ENCODE data around the gene HMBS.
A peak's percentile ranks its signal among the peaks of the same experiment; 100 is the strongest.
"Not testable (repeated sequence)": the region's sequence is repeated elsewhere in the genome, so short reads cannot be mapped to it uniquely, and the experiment has no call there.

HMBS gene

GRCh38 chr11:119084663-119085436 lies at the start of gene HMBS:
TSS of gene HMBS (plus strand) at chr11:119084881. CDS start at chr11:119085034, 153 bp downstream.
- peak; percentile 94 for DNase-seq (ENCODE audit: low spot score)

- DNase-seq (ENCODE audit: low spot score): no peak
Measured at GRCh38 chr11:119038884-119039283, 45.8 kb upstream of the HMBS start.

- not testable (repeated sequence) for DNase-seq (ENCODE audit: low spot score)
Measured at GRCh38 chr11:119039471-119039870, 45.2 kb upstream of the HMBS start.

- no peak for DNase-seq (ENCODE audit: low spot score)
Measured at GRCh38 chr11:119041821-119042514, 42.7 kb upstream of the HMBS start.

- no peak for DNase-seq (ENCODE audit: low spot score)
Measured at GRCh38 chr11:119042927-119043326, 41.8 kb upstream of the HMBS start.

- no peak for DNase-seq (ENCODE audit: low spot score)
Measured at GRCh38 chr11:119044708-119045107, 40.0 kb upstream of the HMBS start.

- no peak for DNase-seq (ENCODE audit: low spot score)
Measured at GRCh38 chr11:119046489-119046888, 38.2 kb upstream of the HMBS start.

GRCh38 chr11:119047205-119047604 lies 37.5 kb upstream of the HMBS start:
- DNase-seq (ENCODE audit: low spot score): no peak

GRCh38 chr11:119048644-119049043 lies 36.0 kb upstream of the HMBS start:
- DNase-seq (ENCODE audit: low spot score): no peak

GRCh38 chr11:119049081-119049480 lies 35.6 kb upstream of the HMBS start:
- no peak for DNase-seq (ENCODE audit: low spot score)

- DNase-seq (ENCODE audit: low spot score): no peak
Measured at GRCh38 chr11:119051440-119052162, 33.1 kb upstream of the HMBS start.

GRCh38 chr11:119052163-119052814 lies 32.4 kb upstream of the HMBS start:
- no peak for DNase-seq (ENCODE audit: low spot score)

- no peak for DNase-seq (ENCODE audit: low spot score)
Measured at GRCh38 chr11:119054418-119054817, 30.3 kb upstream of the HMBS start.

- peak; percentile 51 for DNase-seq (ENCODE audit: low spot score)
Measured at GRCh38 chr11:119055901-119056300, 28.8 kb upstream of the HMBS start.

GRCh38 chr11:119056421-119056999 lies 28.2 kb upstream of the HMBS start:
- peak; percentile 34 for DNase-seq (ENCODE audit: low spot score)

- peak; percentile 98 for DNase-seq (ENCODE audit: low spot score)
Measured at GRCh38 chr11:119057000-119057769, 27.5 kb upstream of the HMBS start, which contains the start of gene HYOU1. TSS of gene HYOU1 (minus strand) at chr11:119057205. CDS start at chr11:119056160, 1,045 bp downstream.

GRCh38 chr11:119059128-119059527 lies 25.6 kb upstream of the HMBS start:
- DNase-seq (ENCODE audit: low spot score): not testable (repeated sequence)

- no peak for DNase-seq (ENCODE audit: low spot score)
Measured at GRCh38 chr11:119061256-119061655, 23.4 kb upstream of the HMBS start.

GRCh38 chr11:119062779-119063178 lies 21.9 kb upstream of the HMBS start:
- no peak for DNase-seq (ENCODE audit: low spot score)

GRCh38 chr11:119065369-119065768 lies 19.3 kb upstream of the HMBS start:
- peak; percentile 33 for DNase-seq (ENCODE audit: low spot score)

All from kidney tubule cell (primary cell).